Right lobe of liver (tissue), 6 donors: ENCODE measurements around the gene TMC5. TPM values are rescaled to one million over a fixed set of nuclear protein-coding genes. Genes with fewer than 3 reads are reported as not detected.
"Not testable (repeated sequence)": the region's sequence is repeated elsewhere in the genome, so short reads cannot be mapped to it uniquely, and the experiment has no call there.

Experiments used
- ATAC-seq, 4 donors: fragments of 200-7000 bp; cut with Tn5 transposase; one replicate each; pipeline ENCODE4 v1.9.1; 2020; ENCODE audit warnings: mild to moderate bottlenecking in 4 of 4, moderate library complexity in 4 of 4
- DNase-seq, 3 donors: peaks; one replicate each; pipeline ENCODE4 v3.0.0-alpha.2; 2020
- H3K27ac ChIP-seq, 3 donors: fragments of 200-600 bp; one replicate each; pipeline ENCODE4 v1.8.0; 2022
- H3K27me3 ChIP-seq, 2 donors: fragments of 200-600 bp; one replicate each; pipeline ENCODE4 v1.8.0; 2022
- H3K36me3 ChIP-seq, 4 donors: fragments of 200-600 bp; sonication (generic) in 1 of 4; one replicate each; pipeline versions ENCODE4 v1.5.1 to v1.8.0; 2017 to 2022; ENCODE audit warnings: control low read depth in 1 of 4
- H3K4me1 ChIP-seq, 4 donors: fragments of 200-600 bp; sonication (generic) in 1 of 4; one replicate each; pipeline versions ENCODE4 v1.5.1 to v1.8.0; 2017 to 2022; ENCODE audit warnings: control low read depth in 1 of 4
- H3K4me3 ChIP-seq, 3 donors: fragments of 200-600 bp; one replicate each; pipeline ENCODE4 v1.8.0; 2022
- H3K9me3 ChIP-seq, 4 donors: fragments of 200-600 bp; sonication (generic) in 1 of 4; one replicate each; pipeline versions ENCODE4 v1.5.1 to v1.8.0; 2017 to 2022; ENCODE audit warnings: control low read depth in 1 of 4
- CTCF ChIP-seq, 4 donors: fragments of 200-600 bp in 3 of 4; fragments of 450-650 bp in 1 of 4; IDR thresholded peaks; one replicate each; pipeline versions ENCODE4 v1.5.1 to v1.8.0; 2016 to 2022; ENCODE audit warnings: antibody characterized with exemption in 4 of 4, mild to moderate bottlenecking in 2 of 4
- POLR2A ChIP-seq: fragments of 450-650 bp; IDR thresholded peaks from one replicate; pipeline ENCODE4 v1.6.1; 2017; ENCODE audit warnings: antibody characterized with exemption, mild to moderate bottlenecking
- WGBS: methylation state at CpG from one replicate; pipeline ENCODE4 v1.1.6; 2018; ENCODE audit warnings: low coverage, low lambda C conversion rate; ENCODE audit not compliant: insufficient coverage; ENCODE audit errors: missing lambda C conversion rate; 5-methylcytosine and 5-hydroxymethylcytosine counted together
- intact Hi-C, 2 donors: fragments of 100-400 bp; cut with DNase I; formaldehyde crosslinking; loops; one replicate each; pipeline versions ENCODE4 v1.11.2 to v1.14.1; 2022
- total RNA-seq, 6 experiments: library from RNA; depleted of rRNA in 2 of 6; stranded (reverse); fragments of >200 nt in 2 of 6; fragmentation: NEBNext Ultra II Directional in 3 of 6; extraction: Animal tissue kit (Norgen Biotek cat#: 25700) in 3 of 6; gene quantifications; one replicate each; pipeline versions ENCODE4 v1.1.0 to v1.2.4, GENCODE V29; 2016 to 2023
- donor health status: DM: no; HTN: yes; CAD: no.
- donor health status: DM: no; HTN: no; CAD: no.
- donor health status: DM: no; HTN: no; CAD: no.
- donor health status: DM: no; HTN: yes; CAD: no.
- donor health status: DM: no; HTN: yes; CAD: no.

Gene TMC5
- total RNA-seq, 6 experiments from 2014 or later: 0.43 to 3.4 (median 0.93) TPM; not detected in 1

- TF ChIP-seq CTCF (IDR thresholded peaks at IDR 0.05) (no peak), POLR2A (no peak)
- intact Hi-C loops: loop anchor here (5.0 to 10.0 kb wide), 2 partner anchors 112 to 296 kb away; no protein-coding TSS in a partner anchor
- Histone ChIP-seq H3K4me1 (peaks cover 0 to 13% (median 3%) of the 10 kb centered on the region in 4 donors), H3K9me3 (no peaks in the 10 kb centered on the region), H3K4me3 (no peak overlapping the region), H3K27ac (no peak overlapping the region), H3K27me3 (no peaks in the 10 kb centered on the region), H3K36me3 (no peaks in the 10 kb centered on the region)
- 44% methylated on average over 7 of the region's 20 CpGs for WGBS
- ATAC-seq (no peak), DNase-seq (no peak)
Observed at GRCh38 chr16:19382887-19383816, 34.5 kb upstream of the TMC5 start.

GRCh38 chr16:19384656-19385055 is 33.0 kb upstream of the TMC5 start:
- no peaks in the 10 kb centered on the region for H3K27me3 ChIP-seq
- H3K36me3 ChIP-seq: no peaks in the 10 kb centered on the region
- no peak overlapping the region for H3K27ac ChIP-seq
- H3K9me3 ChIP-seq: no peaks in the 10 kb centered on the region
- 30% methylated on average over 2 of the region's 2 CpGs for WGBS
- intact Hi-C loops: loop anchor here (5.0 to 10.0 kb wide), 3 partner anchors 110 to 297 kb away; no protein-coding TSS in a partner anchor
- peaks cover 0 to 10% (median 3%) of the 10 kb centered on the region in 4 donors for H3K4me1 ChIP-seq
- no peak for ATAC-seq
- no peak for DNase-seq
- no peak overlapping the region for H3K4me3 ChIP-seq
- no peak for TF ChIP-seq CTCF (IDR thresholded peaks at IDR 0.05)
- TF ChIP-seq POLR2A: no peak

GRCh38 chr16:19386525-19386924 is 31.2 kb upstream of the TMC5 start:
- DNase-seq (no peak), ATAC-seq (no peak)
- H3K27ac ChIP-seq: no peak overlapping the region
- intact Hi-C loops: loop anchor here (5.0 to 10.0 kb wide), 2 partner anchors 108 to 116 kb away; no protein-coding TSS in a partner anchor
- TF ChIP-seq CTCF (IDR thresholded peaks at IDR 0.05) (no peak), POLR2A (no peak)
- H3K9me3 ChIP-seq: no peaks in the 10 kb centered on the region
- 67% methylated on average over 1 of the region's 1 CpG for WGBS
- H3K4me1 ChIP-seq: peaks cover 0 to 5% (median 0%) of the 10 kb centered on the region in 4 donors
- H3K27me3 ChIP-seq: no peaks in the 10 kb centered on the region
- H3K36me3 ChIP-seq: no peaks in the 10 kb centered on the region
- H3K4me3 ChIP-seq: no peak overlapping the region

GRCh38 chr16:19389246-19389645 is 28.4 kb upstream of the TMC5 start:
- Histone ChIP-seq H3K4me3 (no peak overlapping the region), H3K9me3 (no peaks in the 10 kb centered on the region), H3K4me1 (no peaks in the 10 kb centered on the region), H3K36me3 (no peaks in the 10 kb centered on the region), H3K27ac (no peak overlapping the region), H3K27me3 (no peaks in the 10 kb centered on the region)
- DNase-seq: peak; percentile 62 to 75 (median 71)
- TF ChIP-seq CTCF (IDR thresholded peaks at IDR 0.05) (peak; percentile 62 to 79 (median 68)), POLR2A (no peak)
- 7% methylated on average over 5 of the region's 5 CpGs for WGBS
- ATAC-seq: peak; percentile 98
- intact Hi-C loops: loop anchor here (5.0 to 10.0 kb wide), 2 partner anchors 106 to 113 kb away; no protein-coding TSS in a partner anchor

- intact Hi-C loops, H3K27me3 ChIP-seq, H3K9me3 ChIP-seq, ATAC-seq, DNase-seq, H3K36me3 ChIP-seq, H3K27ac ChIP-seq, H3K4me3 ChIP-seq, H3K4me1 ChIP-seq: not testable (repeated sequence)
- 83% methylated on average over 2 of the region's 6 CpGs for WGBS
Observed at GRCh38 chr16:19391185-19391776, 26.4 kb upstream of the TMC5 start.
